HT-29 (cell line): ENCODE data around the gene HMG20A. TPM values are rescaled to one million over a fixed set of nuclear protein-coding genes. Genes with fewer than 3 reads are reported as not detected.

Source experiments
- DNase-seq: peaks from one replicate; pipeline ENCODE4 v3.0.0-alpha.2; 2015; ENCODE audit warnings: low spot score
- total RNA-seq: library from RNA; depleted of rRNA; stranded (reverse); fragments of >200 nt; shearing (Covaris generic); gene quantifications from 2 replicates; pipeline ENCODE4 v1.2.3, GENCODE V29; 2014

Gene HMG20A
- total RNA-seq, 1 experiment from 2014 or later: 22.4 TPM

- no peak for DNase-seq
These were observed 55.2 kb downstream of the HMG20A start for GRCh38 chr15:77475898-77476297.

- no peak for DNase-seq
These were observed 56.3 kb downstream of the HMG20A start for GRCh38 chr15:77476995-77477394.

- DNase-seq: no peak
These were observed 57.4 kb downstream of the HMG20A start for GRCh38 chr15:77478051-77478450.

GRCh38 chr15:77479015-77479414, 58.3 kb downstream of the HMG20A start:
- DNase-seq: no peak

- no peak for DNase-seq
These were observed 60.4 kb downstream of the HMG20A start for GRCh38 chr15:77480859-77481633.

GRCh38 chr15:77481670-77482069, 61.0 kb downstream of the HMG20A start:
- DNase-seq: no peak

- DNase-seq: no peak
These were observed 61.9 kb downstream of the HMG20A start for GRCh38 chr15:77482570-77482969.

- no peak for DNase-seq
These were observed 62.9 kb downstream of the HMG20A start for GRCh38 chr15:77483425-77484140.

GRCh38 chr15:77484994-77485393, 64.3 kb downstream of the HMG20A start:
- no peak for DNase-seq

- DNase-seq: no peak
These were observed 66.1 kb downstream of the HMG20A start for GRCh38 chr15:77486542-77487468.

- no peak for DNase-seq
These were observed 66.8 kb downstream of the HMG20A start for GRCh38 chr15:77487469-77487842.

GRCh38 chr15:77487888-77488287, 67.2 kb downstream of the HMG20A start:
- no peak for DNase-seq

GRCh38 chr15:77489647-77490046, 69.0 kb downstream of the HMG20A start:
- no peak for DNase-seq

- DNase-seq: no peak
These were observed 72.7 kb downstream of the HMG20A start for GRCh38 chr15:77493324-77493907.

GRCh38 chr15:77494073-77494867, 73.6 kb downstream of the HMG20A start:
- no peak for DNase-seq

GRCh38 chr15:77494964-77495363, 74.3 kb downstream of the HMG20A start:
- no peak for DNase-seq

- DNase-seq: no peak
These were observed 75.3 kb downstream of the HMG20A start for GRCh38 chr15:77495838-77496596.

- peak; percentile 87 for DNase-seq
These were observed 76.0 kb downstream of the HMG20A start for GRCh38 chr15:77496715-77497109.

- no peak for DNase-seq
These were observed 76.5 kb downstream of the HMG20A start for GRCh38 chr15:77497110-77497737.

- DNase-seq: no peak
These were observed 77.3 kb downstream of the HMG20A start for GRCh38 chr15:77497942-77498361.
